Endothelial cell of umbilical vein (primary cell): Measurements from ENCODE around the gene TOM1L2. TPM values are rescaled to one million over a fixed set of nuclear protein-coding genes. Genes with fewer than 3 reads are reported as not detected.

ENCODE experiments used
- BruUV-seq: library from RNA; stranded (reverse); fragments of 400-500 nt; replicated peaks from 2 replicates; lab custom pipeline; 2021; lab: Mats Ljungman, UMichigan
- CTCF ChIA-PET: fragments of 300-600, 350-600 bp; sonication (Branson Sonifier 250); formaldehyde crosslinking; loops from one replicate; lab custom pipeline; 2021; ENCODE audit warnings: antibody characterized with exemption, inconsistent platforms; lab: Charles Lee
- POLR2A ChIA-PET: fragments of 300-600, 350-600 bp; sonication (Branson Sonifier 250); formaldehyde crosslinking; loops from one replicate; lab custom pipeline; 2021; ENCODE audit warnings: antibody characterized with exemption, inconsistent platforms; lab: Charles Lee
- DNase-seq: peaks from one replicate; pipeline ENCODE4 v3.0.0-alpha.2; 2011; ENCODE audit warnings: low read depth, low spot score
- FAIRE-seq: peaks from 2 replicates; lab custom pipeline; 2011; peaks lifted over from hg19 to GRCh38; lab: Jason Lieb, UNC
- H2AFZ ChIP-seq: 2 replicates; pipeline ENCODE4 v1.6.0; 2012; ENCODE audit warnings: low read depth, low read length, control low read depth, inconsistent platforms
- H3K27ac ChIP-seq: 2 replicates; pipeline ENCODE4 v1.5.1; 2011; ENCODE audit warnings: low read depth, mild to moderate bottlenecking, control low read depth, low read length, moderate library complexity; ENCODE audit not compliant: insufficient read depth
- H3K27me3 ChIP-seq, 2 experiments: 2 replicates each; pipeline versions ENCODE4 v1.6.0 to v1.6.1; 2011; ENCODE audit warnings: low read length in 2 of 2, mixed read lengths in 1 of 2; ENCODE audit not compliant: control insufficient read depth in 2 of 2, insufficient read depth in 2 of 2
- H3K36me3 ChIP-seq, 2 experiments: 2 replicates in 1 of 2; 3 replicates in 1 of 2; pipeline ENCODE4 v1.5.1; 2011; ENCODE audit warnings: low read length in 2 of 2, mild to moderate bottlenecking in 1 of 2, moderate library complexity in 1 of 2; ENCODE audit not compliant: control insufficient read depth in 2 of 2, insufficient read depth in 2 of 2; ENCODE audit errors: extremely low read depth in 1 of 2
- H3K4me1 ChIP-seq: 3 replicates; pipeline ENCODE4 v1.5.1; 2011; ENCODE audit warnings: mild to moderate bottlenecking, low read length; ENCODE audit not compliant: control insufficient read depth, insufficient read depth; ENCODE audit errors: extremely low read depth
- H3K4me2 ChIP-seq: 2 replicates; pipeline ENCODE4 v1.6.1; 2011; ENCODE audit warnings: low read length, control low read depth, mixed read lengths; ENCODE audit not compliant: insufficient read depth
- H3K4me3 ChIP-seq, 3 experiments: fragments of 200-600 bp in 1 of 3; sonication (generic), shearing (Covaris generic) in 1 of 3; replicated peaks in 1 of 3; 2 replicates each; pipeline ENCODE4 v1.5.1; 2011 to 2016; ENCODE audit warnings: control low read depth in 3 of 3, low read length in 3 of 3, mild to moderate bottlenecking in 2 of 3, inconsistent platforms in 1 of 3, low read depth in 1 of 3, moderate library complexity in 1 of 3; ENCODE audit not compliant: insufficient read depth in 1 of 3
- H3K79me2 ChIP-seq: 2 replicates; pipeline ENCODE4 v1.6.0; 2012; ENCODE audit warnings: low read length, inconsistent platforms; ENCODE audit not compliant: control insufficient read depth, insufficient read depth
- H3K9ac ChIP-seq: replicated peaks from 2 replicates; pipeline ENCODE3; 2011; ENCODE audit warnings: low read length, control low read depth; ENCODE audit not compliant: insufficient read depth; ENCODE audit errors: extremely low read depth
- H3K9me1 ChIP-seq: replicated peaks from 3 replicates; pipeline ENCODE4 v1.6.0; 2011; ENCODE audit warnings: mild to moderate bottlenecking, low read length; ENCODE audit not compliant: control insufficient read depth, insufficient read depth; ENCODE audit errors: extremely low read depth
- H3K9me3 ChIP-seq: replicated peaks from 2 replicates; pipeline ENCODE4 v1.5.1; 2012; ENCODE audit warnings: low read length, inconsistent platforms; ENCODE audit not compliant: control insufficient read depth, insufficient read depth
- H4K20me1 ChIP-seq: replicated peaks from 2 replicates; pipeline ENCODE3; 2011; ENCODE audit warnings: mild to moderate bottlenecking, low read length; ENCODE audit not compliant: control insufficient read depth, insufficient read depth; ENCODE audit errors: extremely low read depth
- CTCF ChIP-seq, 2 donors: IDR thresholded peaks; 1 replicate in 1 of 2; 2 replicates in 1 of 2; pipeline ENCODE4 v1.5.1; 2011; ENCODE audit warnings: low read length in 2 of 2, mild to moderate bottlenecking in 2 of 2, moderate library complexity in 2 of 2, control low read depth in 1 of 2, inconsistent platforms in 1 of 2, low read depth in 1 of 2; ENCODE audit not compliant: insufficient read depth in 1 of 2; ENCODE audit errors: extremely low read depth in 1 of 2
- EZH2 ChIP-seq: IDR thresholded peaks from 2 replicates; pipeline ENCODE4 v1.6.1; 2012; ENCODE audit warnings: borderline replicate concordance, low read depth, mild to moderate bottlenecking, moderate library complexity, low read length, inconsistent platforms; ENCODE audit not compliant: severe bottlenecking
- FOS ChIP-seq: IDR thresholded peaks from 2 replicates; pipeline ENCODE4 v1.6.1; 2011; ENCODE audit warnings: mild to moderate bottlenecking, low read length, moderate library complexity, borderline replicate concordance; ENCODE audit not compliant: insufficient read depth
- GATA2 ChIP-seq: IDR thresholded peaks from 2 replicates; pipeline ENCODE4 v1.7.0; 2011; ENCODE audit warnings: low read depth, mild to moderate bottlenecking, moderate library complexity, mixed read lengths, low read length; ENCODE audit not compliant: insufficient read length, insufficient read depth
- JUN ChIP-seq: IDR thresholded peaks from 2 replicates; pipeline ENCODE4 v1.6.1; 2011; ENCODE audit warnings: borderline replicate concordance, low read depth; ENCODE audit not compliant: insufficient read length, insufficient read depth
- MAX ChIP-seq: IDR thresholded peaks from 2 replicates; pipeline ENCODE4 v1.6.1; 2011; ENCODE audit not compliant: insufficient read depth, insufficient read length
- MYC ChIP-seq: IDR thresholded peaks from one replicate; pipeline ENCODE4 v1.6.1; 2011; ENCODE audit warnings: mild to moderate bottlenecking, low read depth, low read length
- POLR2A ChIP-seq: IDR thresholded peaks from 2 replicates; pipeline ENCODE4 v1.6.1; 2012; ENCODE audit warnings: low read depth, mild to moderate bottlenecking, control low read depth, low read length
- POLR2AphosphoS5 ChIP-seq: IDR thresholded peaks from 2 replicates; pipeline ENCODE4 v1.6.1; 2012; ENCODE audit warnings: low read depth, mild to moderate bottlenecking, control low read depth, low read length, moderate library complexity; ENCODE audit not compliant: insufficient read depth
- dilution Hi-C: fragments of 300-500 bp; cut with MboI; formaldehyde crosslinking; loops from one replicate; pipeline ENCODE4 v1.15.0; 2019; ENCODE audit warnings: low sequenced_read_pairs; ENCODE audit not compliant: extremely low pct_ligation_motif_present
- intact Hi-C: fragments of 100-400 bp; cut with micrococcal nuclease; formaldehyde crosslinking; loops from one replicate; pipeline ENCODE4 v1.10.0; 2022
- polyA plus RNA-seq, 4 experiments: library from polyadenylated mRNA; depleted of rRNA in 3 of 4; stranded (reverse) in 3 of 4; unstranded in 1 of 4; fragments of >200 nt; gene quantifications; 2 replicates each; pipeline versions ENCODE4 v1.2.1 to v1.2.3, GENCODE V29; 2011 to 2012; ENCODE audit warnings: missing spikeins in 1 of 4
- total RNA-seq: library from RNA; stranded (reverse); gene quantifications from 2 replicates; pipeline ENCODE4 v1.2.3, GENCODE V29; 2021

Gene TOM1L2
- total and polyA plus RNA-seq, 2 donors (not counting 3 experiments of a cell fraction or from before 2014, with no cell fraction given) = 31.7 to 37.6 TPM

GRCh38 chr17:17926840-17927449, 45.3 kb downstream of the TOM1L2 start:
- H3K9me3 ChIP-seq = no peaks in the 10 kb centered on the region
- CTCF ChIA-PET = interaction anchor here (2.3 kb wide), 1 partner anchor 17 kb away, joined by 14 read pairs; no protein-coding TSS in a partner anchor
- POLR2A ChIA-PET = no interaction called here
- H3K4me1 ChIP-seq = peaks cover 15% of the 10 kb centered on the region
- H3K4me2 ChIP-seq = no peak overlapping the region
- DNase-seq = no peak
- no peaks in the 10 kb centered on the region for H3K79me2 ChIP-seq
- TF ChIP-seq CTCF (IDR thresholded peaks at IDR 0.05; ENCODE audit: extremely low read depth in 1 of 2, insufficient read depth in 1 of 2, low read depth in 1 of 2, low read length in 2 of 2) (no peak), EZH2 (no peak), GATA2 (no peak), JUN (no peak), MAX (no peak), POLR2A (no peak), MYC (no peak), FOS (no peak), POLR2AphosphoS5 (no peak)
- no TSS peak for BruUV-seq
- intact Hi-C loops = no loop called here
- no peak for FAIRE-seq
- no peaks in the 10 kb centered on the region for H3K9me1 ChIP-seq
- no peaks in the 10 kb centered on the region for H3K27me3 ChIP-seq
- dilution Hi-C loops = no loop called here
- H2AFZ ChIP-seq = no peak overlapping the region
- no peaks in the 10 kb centered on the region for H3K36me3 ChIP-seq
- H3K4me3 ChIP-seq = no peak overlapping the region
- H3K27ac ChIP-seq = no peak overlapping the region
- no peaks in the 10 kb centered on the region for H4K20me1 ChIP-seq
- H3K9ac ChIP-seq = no peak overlapping the region
